Activated CD8-positive, alpha-beta memory T cell treated with anti-CD3 and anti-CD28 coated beads, Interleukin-2, amount 10 ng/mL, durations not matched to agents 7 days and 5 days (primary cell): Measurements from ENCODE around the gene NCOA3. TPM values are rescaled to one million over a fixed set of nuclear protein-coding genes. Genes with fewer than 3 reads are reported as not detected.
A peak's percentile ranks its signal among the peaks of the same experiment; 100 is the strongest.

ENCODE experiments used
- ATAC-seq: fragments of 150-1000 bp; cut with Tn5 transposase; one replicate; pipeline ENCODE4 v1.10.0; 2021; ENCODE audit warnings: moderate library complexity
- CTCF ChIA-PET: fragments of 350-600 bp; sonication (Branson Sonifier 250); formaldehyde crosslinking; loops from one replicate; lab custom pipeline; 2021; ENCODE audit warnings: antibody characterized with exemption; lab: Charles Lee
- DNase-seq: peaks from one replicate; pipeline ENCODE4 v3.0.0-alpha.2; 2020
- H3K27ac Mint-ChIP-seq: one replicate; pipeline ENCODE4 v1.8.0; 2021; ENCODE audit warnings: mild to moderate bottlenecking, mixed read lengths
- H3K27me3 Mint-ChIP-seq: one replicate; pipeline ENCODE4 v1.8.0; 2021; ENCODE audit warnings: mixed read lengths
- H3K36me3 Mint-ChIP-seq: one replicate; pipeline ENCODE4 v1.8.0; 2021; ENCODE audit warnings: mild to moderate bottlenecking, mixed read lengths
- H3K4me1 Mint-ChIP-seq: one replicate; pipeline ENCODE4 v1.8.0; 2021; ENCODE audit warnings: mixed read lengths
- H3K4me3 Mint-ChIP-seq: one replicate; pipeline ENCODE4 v1.8.0; 2021; ENCODE audit warnings: mild to moderate bottlenecking, moderate library complexity, mixed read lengths
- H3K9me3 Mint-ChIP-seq: one replicate; pipeline ENCODE4 v1.8.0; 2022; ENCODE audit warnings: low read depth, mixed read lengths
- total RNA-seq, 2 experiments: library from RNA; stranded (reverse); gene quantifications; one replicate each; pipeline ENCODE4 v1.2.3, GENCODE V29; 2021

NCOA3 gene
- total RNA-seq, 2 experiments from 2014 or later = 74.9 to 75.8 TPM

DNA sequence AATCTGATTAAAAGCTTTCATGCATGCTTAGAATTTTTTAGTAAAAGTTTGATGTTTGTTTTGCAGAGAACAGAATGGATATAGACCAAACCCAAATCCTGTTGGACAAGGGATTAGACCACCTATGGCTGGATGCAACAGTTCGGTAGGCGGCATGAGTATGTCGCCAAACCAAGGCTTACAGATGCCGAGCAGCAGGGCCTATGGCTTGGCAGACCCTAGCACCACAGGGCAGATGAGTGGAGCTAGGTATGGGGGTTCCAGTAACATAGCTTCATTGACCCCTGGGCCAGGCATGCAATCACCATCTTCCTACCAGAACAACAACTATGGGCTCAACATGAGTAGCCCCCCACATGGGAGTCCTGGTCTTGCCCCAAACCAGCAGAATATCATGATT, 133.6 kb downstream of the NCOA3 start:
- Mint-ChIP-seq H3K36me3 (peaks cover 59% of the 10 kb centered on the region), H3K27ac (no peak overlapping the region), H3K9me3 (no peaks in the 10 kb centered on the region), H3K4me1 (no peaks in the 10 kb centered on the region), H3K4me3 (no peak overlapping the region), H3K27me3 (no peaks in the 10 kb centered on the region)
- ATAC-seq = no peak
- CTCF ChIA-PET = interaction anchor here (0.7 to 1.7 kb wide), 3 partner anchors 15 to 251 kb away, joined by 3 to 7 read pairs (median 3); no protein-coding TSS in a partner anchor
- DNase-seq = no peak

DNA sequence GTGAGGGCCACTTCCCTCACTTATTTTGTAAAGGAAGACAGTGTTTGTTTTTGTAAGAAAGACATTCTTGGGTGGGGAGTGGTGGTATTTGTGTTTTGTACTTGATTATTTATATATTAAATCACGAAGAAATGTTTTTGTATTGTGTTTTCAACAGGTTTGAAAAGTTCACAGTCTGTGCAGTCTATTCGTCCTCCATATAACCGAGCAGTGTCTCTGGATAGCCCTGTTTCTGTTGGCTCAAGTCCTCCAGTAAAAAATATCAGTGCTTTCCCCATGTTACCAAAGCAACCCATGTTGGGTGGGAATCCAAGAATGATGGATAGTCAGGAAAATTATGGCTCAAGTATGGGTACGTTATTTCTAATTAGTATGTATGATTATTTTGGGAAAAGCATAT, 137.2 kb downstream of the NCOA3 start:
- Mint-ChIP-seq H3K9me3 (no peaks in the 10 kb centered on the region), H3K36me3 (peaks cover 64% of the 10 kb centered on the region)
- no peak for DNase-seq

DNA sequence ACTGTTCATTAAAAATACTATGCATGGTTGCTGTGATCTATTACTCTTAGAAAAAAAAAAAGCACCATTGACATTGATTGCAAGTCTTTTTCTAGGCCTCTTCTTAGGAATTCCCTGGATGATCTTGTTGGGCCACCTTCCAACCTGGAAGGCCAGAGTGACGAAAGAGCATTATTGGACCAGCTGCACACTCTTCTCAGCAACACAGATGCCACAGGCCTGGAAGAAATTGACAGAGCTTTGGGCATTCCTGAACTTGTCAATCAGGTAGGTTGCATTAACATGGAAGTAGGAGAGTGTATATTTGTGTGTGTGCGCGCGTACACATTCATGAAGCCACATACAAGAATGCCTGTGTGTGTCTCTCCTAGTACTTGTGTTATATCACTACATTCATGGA, 140.4 kb downstream of the NCOA3 start:
- Mint-ChIP-seq H3K4me3 (no peak overlapping the region), H3K36me3 (peaks cover 59% of the 10 kb centered on the region), H3K27me3 (no peaks in the 10 kb centered on the region), H3K27ac (no peak overlapping the region), H3K9me3 (no peaks in the 10 kb centered on the region), H3K4me1 (no peaks in the 10 kb centered on the region)
- ATAC-seq (no peak), DNase-seq (no peak)
- CTCF ChIA-PET = interaction anchor here (0.9 kb wide), 1 partner anchor 21 kb away, joined by 3 read pairs; no protein-coding TSS in a partner anchor

More for the DNA sequence above, 137.2 kb downstream of the NCOA3 start:
- no peaks in the 10 kb centered on the region for H3K27me3 Mint-ChIP-seq
- H3K4me3 Mint-ChIP-seq = no peak overlapping the region
- no peak overlapping the region for H3K27ac Mint-ChIP-seq
- no peak for ATAC-seq
- no peaks in the 10 kb centered on the region for H3K4me1 Mint-ChIP-seq
- CTCF ChIA-PET = no interaction called here

DNA sequence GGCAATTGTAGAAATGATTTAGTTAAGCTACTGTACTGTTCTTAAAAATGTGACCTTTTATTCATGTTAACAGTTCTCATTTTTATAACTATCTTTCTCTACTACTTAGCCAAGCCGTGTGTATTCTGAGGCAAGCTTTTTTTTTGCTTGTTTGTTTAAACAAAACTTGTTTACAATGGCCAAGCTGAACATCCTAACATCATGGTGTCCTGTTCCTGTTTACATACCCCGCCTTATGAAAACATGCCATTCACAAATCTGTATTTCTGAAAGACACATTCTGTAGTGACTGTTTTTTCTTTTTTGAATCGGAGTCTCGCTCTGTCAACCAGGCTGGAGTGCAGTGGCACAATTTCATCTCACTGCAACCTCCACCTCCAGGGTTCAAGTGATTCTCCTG, 140.9 kb downstream of the NCOA3 start:
- H3K27ac Mint-ChIP-seq = no peak overlapping the region
- H3K4me1 Mint-ChIP-seq = no peaks in the 10 kb centered on the region
- DNase-seq (no peak), ATAC-seq (no peak)
- H3K4me3 Mint-ChIP-seq = no peak overlapping the region
- peaks cover 57% of the 10 kb centered on the region for H3K36me3 Mint-ChIP-seq
- CTCF ChIA-PET = interaction anchor here (0.9 kb wide), 1 partner anchor 21 kb away, joined by 3 read pairs; no protein-coding TSS in a partner anchor
- H3K27me3 Mint-ChIP-seq = no peaks in the 10 kb centered on the region
- H3K9me3 Mint-ChIP-seq = no peaks in the 10 kb centered on the region

DNA sequence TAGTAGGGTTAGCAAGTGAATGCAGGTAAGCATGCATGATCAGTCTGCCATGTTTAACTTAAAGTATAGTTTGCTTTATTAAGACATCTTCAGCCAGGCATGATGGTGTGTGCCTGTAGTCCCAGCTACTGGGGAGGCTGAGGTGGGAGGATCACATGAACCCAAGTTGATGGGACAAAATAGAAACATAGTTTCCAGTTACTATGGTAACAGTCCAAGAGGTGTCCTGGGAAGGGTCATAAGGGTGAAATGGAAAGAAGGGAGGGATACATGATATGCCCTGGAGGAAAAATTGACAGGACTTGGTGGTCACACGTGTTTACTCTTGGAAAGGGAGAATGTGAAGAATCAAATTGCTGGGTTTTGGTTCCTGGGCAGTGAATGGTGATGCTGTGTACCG, 143.9 kb downstream of the NCOA3 start:
- H3K9me3 Mint-ChIP-seq = no peaks in the 10 kb centered on the region
- H3K27me3 Mint-ChIP-seq = no peaks in the 10 kb centered on the region
- H3K27ac Mint-ChIP-seq = no peak overlapping the region
- DNase-seq (no peak), ATAC-seq (no peak)
- CTCF ChIA-PET = no interaction called here
- H3K4me1 Mint-ChIP-seq = no peaks in the 10 kb centered on the region
- no peak overlapping the region for H3K4me3 Mint-ChIP-seq
- peaks cover 56% of the 10 kb centered on the region for H3K36me3 Mint-ChIP-seq

DNA sequence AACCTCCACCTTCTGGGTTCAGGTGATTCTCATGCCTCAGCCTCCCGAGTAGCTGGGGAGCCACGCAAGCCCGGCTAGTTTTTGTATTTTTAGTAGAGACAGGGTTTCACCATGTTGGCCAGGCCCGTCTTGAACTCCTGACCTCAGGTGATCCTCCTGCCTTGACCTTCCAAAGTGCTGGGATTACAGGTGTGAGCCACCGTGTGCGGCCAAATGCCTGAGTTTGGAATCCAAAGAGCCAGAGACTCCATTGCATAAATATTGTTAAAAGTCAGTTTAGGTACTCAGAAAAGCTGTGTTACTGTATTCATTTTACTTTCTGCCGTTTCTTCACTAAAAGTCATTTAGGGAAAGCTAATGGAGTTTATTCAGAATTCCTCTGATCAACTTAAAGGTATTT, 146.3 kb downstream of the NCOA3 start:
- Mint-ChIP-seq H3K9me3 (no peaks in the 10 kb centered on the region), H3K36me3 (peaks cover 56% of the 10 kb centered on the region), H3K4me3 (no peak overlapping the region), H3K27me3 (no peaks in the 10 kb centered on the region), H3K4me1 (no peaks in the 10 kb centered on the region), H3K27ac (no peak overlapping the region)
- ATAC-seq = no peak
- CTCF ChIA-PET = interaction anchor here (0.6 kb wide), 1 partner anchor 1419 kb away, joined by 4 read pairs; no protein-coding TSS in a partner anchor
- no peak for DNase-seq

DNA sequence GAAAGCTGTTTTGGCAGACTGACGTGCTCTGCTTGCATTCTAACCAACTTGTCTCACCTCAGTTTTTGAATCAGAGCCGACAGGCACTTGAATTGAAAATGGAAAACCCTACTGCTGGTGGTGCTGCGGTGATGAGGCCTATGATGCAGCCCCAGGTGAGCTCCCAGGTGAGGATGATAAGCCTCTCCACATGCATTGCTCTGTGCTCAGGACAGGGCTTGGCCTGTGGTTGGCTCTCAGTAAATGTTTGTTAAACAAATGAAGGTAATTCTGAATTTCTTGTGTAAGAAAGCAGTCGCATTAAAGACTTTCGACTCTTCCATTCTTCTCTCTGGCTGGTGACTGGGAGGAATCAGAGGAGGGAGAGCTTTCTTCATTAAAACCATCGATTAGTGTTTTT, 147.3 kb downstream of the NCOA3 start:
- no peak overlapping the region for H3K27ac Mint-ChIP-seq
- H3K4me1 Mint-ChIP-seq = no peaks in the 10 kb centered on the region
- H3K4me3 Mint-ChIP-seq = no peak overlapping the region
- CTCF ChIA-PET = no interaction called here
- no peak for DNase-seq
- H3K27me3 Mint-ChIP-seq = no peaks in the 10 kb centered on the region
- no peaks in the 10 kb centered on the region for H3K9me3 Mint-ChIP-seq
- peaks cover 54% of the 10 kb centered on the region for H3K36me3 Mint-ChIP-seq
- no peak for ATAC-seq

DNA sequence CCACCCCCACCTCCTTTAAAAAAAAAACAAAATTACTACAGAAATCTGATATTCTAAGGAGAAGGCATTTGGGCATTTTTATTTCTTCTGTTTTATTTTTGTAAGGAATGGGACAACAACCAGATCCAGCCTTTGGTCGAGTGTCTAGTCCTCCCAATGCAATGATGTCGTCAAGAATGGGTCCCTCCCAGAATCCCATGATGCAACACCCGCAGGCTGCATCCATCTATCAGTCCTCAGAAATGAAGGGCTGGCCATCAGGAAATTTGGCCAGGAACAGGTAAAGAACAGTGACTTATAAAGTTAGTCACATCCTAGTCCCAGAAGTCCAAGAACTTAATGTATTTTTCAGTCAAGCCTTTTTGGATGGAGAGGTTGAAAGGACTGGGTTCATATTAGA, 150.6 kb downstream of the NCOA3 start:
- Mint-ChIP-seq H3K4me1 (no peaks in the 10 kb centered on the region), H3K27me3 (no peaks in the 10 kb centered on the region), H3K4me3 (no peak overlapping the region), H3K36me3 (peaks cover 52% of the 10 kb centered on the region), H3K27ac (no peak overlapping the region), H3K9me3 (no peaks in the 10 kb centered on the region)
- no peak for DNase-seq
- ATAC-seq = no peak
- CTCF ChIA-PET = no interaction called here

DNA sequence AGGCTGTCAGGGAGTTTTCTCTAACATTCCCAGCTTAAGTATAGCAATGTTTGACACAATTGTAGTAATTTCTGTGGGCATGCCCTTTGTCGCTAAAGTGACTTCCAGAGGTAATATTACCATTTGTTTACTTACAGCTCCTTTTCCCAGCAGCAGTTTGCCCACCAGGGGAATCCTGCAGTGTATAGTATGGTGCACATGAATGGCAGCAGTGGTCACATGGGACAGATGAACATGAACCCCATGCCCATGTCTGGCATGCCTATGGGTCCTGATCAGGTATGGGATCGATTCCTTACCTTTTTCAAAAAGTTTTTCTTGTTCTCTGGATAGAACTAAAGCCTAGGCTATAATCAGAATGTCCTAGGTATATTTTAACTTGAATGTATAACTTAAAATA, 151.1 kb downstream of the NCOA3 start:
- H3K9me3 Mint-ChIP-seq = no peaks in the 10 kb centered on the region
- CTCF ChIA-PET = interaction anchor here (0.6 kb wide), 1 partner anchor 62 kb away, joined by 3 read pairs; no protein-coding TSS in a partner anchor
- H3K36me3 Mint-ChIP-seq = peaks cover 51% of the 10 kb centered on the region
- H3K27me3 Mint-ChIP-seq = no peaks in the 10 kb centered on the region
- no peaks in the 10 kb centered on the region for H3K4me1 Mint-ChIP-seq
- no peak overlapping the region for H3K4me3 Mint-ChIP-seq
- ATAC-seq = no peak
- DNase-seq = no peak
- no peak overlapping the region for H3K27ac Mint-ChIP-seq

DNA sequence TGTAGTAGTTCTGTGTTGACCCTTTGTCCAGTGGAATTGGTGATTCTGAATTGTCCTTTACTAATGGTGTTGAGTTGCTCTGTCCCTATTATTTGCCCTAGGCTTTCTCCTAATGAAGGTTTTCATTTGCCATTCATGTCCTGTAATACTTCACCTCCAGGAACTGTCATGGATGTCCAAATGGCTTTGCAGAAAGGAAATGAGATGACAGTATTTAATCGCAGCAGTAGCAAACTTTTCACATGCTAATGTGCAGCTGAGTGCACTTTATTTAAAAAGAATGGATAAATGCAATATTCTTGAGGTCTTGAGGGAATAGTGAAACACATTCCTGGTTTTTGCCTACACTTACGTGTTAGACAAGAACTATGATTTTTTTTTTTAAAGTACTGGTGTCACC, 152.2 kb downstream of the NCOA3 start:
- Mint-ChIP-seq H3K9me3 (no peaks in the 10 kb centered on the region), H3K4me3 (no peak overlapping the region), H3K4me1 (no peaks in the 10 kb centered on the region), H3K36me3 (peaks cover 50% of the 10 kb centered on the region), H3K27ac (no peak overlapping the region), H3K27me3 (no peaks in the 10 kb centered on the region)
- CTCF ChIA-PET = interaction anchor here (0.7 kb wide), 1 partner anchor 70 kb away, joined by 3 read pairs; no protein-coding TSS in a partner anchor
- no peak for ATAC-seq
- DNase-seq = no peak

DNA sequence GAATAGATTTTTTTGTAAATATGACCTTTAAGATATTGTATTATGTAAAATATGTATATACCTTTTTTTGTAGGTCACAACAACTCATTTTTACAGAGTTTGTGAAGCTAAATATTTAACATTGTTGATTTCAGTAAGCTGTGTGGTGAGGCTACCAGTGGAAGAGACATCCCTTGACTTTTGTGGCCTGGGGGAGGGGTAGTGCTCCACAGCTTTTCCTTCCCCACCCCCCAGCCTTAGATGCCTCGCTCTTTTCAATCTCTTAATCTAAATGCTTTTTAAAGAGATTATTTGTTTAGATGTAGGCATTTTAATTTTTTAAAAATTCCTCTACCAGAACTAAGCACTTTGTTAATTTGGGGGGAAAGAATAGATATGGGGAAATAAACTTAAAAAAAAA, 152.7 kb downstream of the NCOA3 start:
- DNase-seq = no peak
- H3K27ac Mint-ChIP-seq = no peak overlapping the region

DNA sequence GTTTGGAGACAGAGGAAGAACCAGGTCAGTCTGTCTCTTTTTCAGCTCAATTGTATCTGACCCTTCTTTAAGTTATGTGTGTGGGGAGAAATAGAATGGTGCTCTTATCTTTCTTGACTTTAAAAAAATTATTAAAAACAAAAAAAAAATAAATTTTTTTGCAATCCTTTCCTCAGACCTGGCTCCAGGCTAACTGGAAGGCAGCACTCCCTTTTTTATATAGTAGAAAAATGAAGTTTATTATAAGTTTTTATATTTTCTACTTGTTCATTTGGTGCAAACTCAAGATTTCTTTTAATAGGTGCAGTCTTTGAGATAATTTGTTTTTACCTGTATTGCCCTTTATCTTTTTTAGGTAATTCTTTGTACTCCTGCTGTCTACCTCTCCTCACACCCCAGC, 153.9 kb downstream of the NCOA3 start:
- peaks cover 41% of the 10 kb centered on the region for H3K36me3 Mint-ChIP-seq
- no peak overlapping the region for H3K27ac Mint-ChIP-seq
- no peak overlapping the region for H3K4me3 Mint-ChIP-seq
- DNase-seq (no peak), ATAC-seq (no peak)
- H3K9me3 Mint-ChIP-seq = no peaks in the 10 kb centered on the region
- no peaks in the 10 kb centered on the region for H3K27me3 Mint-ChIP-seq
- H3K4me1 Mint-ChIP-seq = no peaks in the 10 kb centered on the region
- CTCF ChIA-PET = no interaction called here

More for the DNA sequence above, 152.7 kb downstream of the NCOA3 start:
- Mint-ChIP-seq H3K9me3 (no peaks in the 10 kb centered on the region), H3K4me3 (no peak overlapping the region), H3K4me1 (no peaks in the 10 kb centered on the region), H3K36me3 (peaks cover 47% of the 10 kb centered on the region), H3K27me3 (no peaks in the 10 kb centered on the region)
- CTCF ChIA-PET = no interaction called here
- no peak for ATAC-seq

DNA sequence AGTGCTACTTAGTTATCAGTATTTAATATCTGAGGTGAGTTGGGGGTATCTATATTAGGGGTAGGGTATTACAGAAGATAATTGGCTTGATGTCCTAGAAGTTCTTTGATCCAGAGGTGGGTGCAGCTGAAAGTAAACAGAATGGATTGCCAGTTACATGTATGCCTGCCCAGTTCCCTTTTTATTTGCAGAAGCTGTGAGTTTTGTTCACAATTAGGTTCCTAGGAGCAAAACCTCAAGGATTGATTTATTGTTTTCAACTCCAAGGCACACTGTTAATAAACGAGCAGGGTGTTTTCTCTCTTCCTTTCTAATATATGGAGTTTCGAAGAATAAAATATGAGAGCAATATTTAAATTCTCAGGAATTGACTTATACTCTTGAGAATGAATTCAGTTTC, 154.6 kb downstream of the NCOA3 start:
- Mint-ChIP-seq H3K9me3 (no peaks in the 10 kb centered on the region), H3K27me3 (no peaks in the 10 kb centered on the region), H3K36me3 (peaks cover 35% of the 10 kb centered on the region), H3K4me3 (no peak overlapping the region), H3K4me1 (no peaks in the 10 kb centered on the region), H3K27ac (no peak overlapping the region)
- CTCF ChIA-PET = no interaction called here
- ATAC-seq = no peak
- no peak for DNase-seq

DNA sequence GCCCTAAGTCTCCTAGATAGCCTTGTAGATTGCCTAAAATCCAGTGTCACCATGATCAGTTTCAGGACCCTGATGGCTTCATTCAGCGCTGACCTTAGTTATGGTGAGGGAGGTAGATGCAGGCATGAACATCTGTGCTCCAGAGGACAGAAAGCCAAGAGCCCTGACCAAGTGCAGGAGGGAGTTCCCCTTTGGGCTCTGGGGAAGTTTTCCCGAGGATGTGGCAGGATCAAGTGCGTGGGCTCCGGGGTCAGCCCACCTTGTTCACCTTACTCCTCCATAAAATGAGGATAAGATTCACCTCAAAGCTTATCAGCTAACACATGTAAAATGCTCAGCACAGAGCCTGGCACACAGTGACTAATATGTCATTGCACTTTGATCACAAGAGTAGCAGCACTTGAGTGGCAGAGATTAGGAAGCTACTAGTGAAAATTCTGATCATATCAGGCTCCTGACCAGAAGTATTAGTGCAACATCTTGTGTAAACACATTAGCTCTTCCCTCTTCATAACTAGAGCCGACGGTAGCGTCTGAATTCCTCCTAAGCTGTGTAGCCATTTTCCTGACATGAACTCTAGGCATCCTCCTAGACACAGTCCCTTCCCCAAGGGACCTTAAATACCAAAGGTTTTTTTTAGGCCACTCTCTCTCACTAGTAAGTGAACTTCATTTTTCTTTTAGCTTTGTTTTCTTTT, 158.4 kb downstream of the NCOA3 start:
- Mint-ChIP-seq H3K27me3 (no peaks in the 10 kb centered on the region), H3K4me1 (peaks cover 6% of the 10 kb centered on the region), H3K27ac (no peak overlapping the region), H3K36me3 (peaks cover 16% of the 10 kb centered on the region), H3K9me3 (no peaks in the 10 kb centered on the region), H3K4me3 (no peak overlapping the region)
- DNase-seq (peak; percentile 18), ATAC-seq (no peak)
- CTCF ChIA-PET = interaction anchor here (0.9 to 1.4 kb wide), 7 partner anchors 8 to 960 kb away, joined by 3 to 4 read pairs (median 3); no protein-coding TSS in a partner anchor
